Neutrophil (primary cell): ENCODE data around the gene SEBOX.

Experiments
- H3K27ac ChIP-seq: fragments of 200-600 bp; sonication (generic); 2 replicates; pipeline ENCODE4 v1.5.1; 2016; ENCODE audit warnings: mild to moderate bottlenecking, moderate library complexity
- H3K27me3 ChIP-seq: fragments of 200-600 bp; sonication (generic); 2 replicates; pipeline ENCODE4 v1.6.0; 2016; ENCODE audit warnings: mild to moderate bottlenecking
- H3K36me3 ChIP-seq: fragments of 200-600 bp; sonication (generic); 2 replicates; pipeline ENCODE4 v1.5.1; 2017
- H3K4me1 ChIP-seq, 2 experiments: fragments of 200-600 bp in 1 of 2; sonication (generic) in 1 of 2; 1 replicate in 1 of 2; 2 replicates in 1 of 2; pipeline versions ENCODE4 v1.5.1 to v1.6.1; 2013 to 2016; ENCODE audit warnings: low read depth in 1 of 2, low read length in 1 of 2, mild to moderate bottlenecking in 1 of 2, moderate library complexity in 1 of 2; ENCODE audit not compliant: control insufficient read depth in 1 of 2, insufficient read depth in 1 of 2
- H3K4me3 ChIP-seq, 2 experiments: fragments of 200-600 bp in 1 of 2; sonication (generic) in 1 of 2; 1 replicate in 1 of 2; 2 replicates in 1 of 2; pipeline ENCODE4 v1.5.1; 2013 to 2016; ENCODE audit warnings: low read depth in 1 of 2, low read length in 1 of 2, mild to moderate bottlenecking in 1 of 2, moderate library complexity in 1 of 2
- H3K9me3 ChIP-seq: fragments of 200-600 bp; sonication (generic); 2 replicates; pipeline ENCODE4 v1.5.1; 2016
- CTCF ChIP-seq: fragments of 200-600 bp; sonication (generic); IDR thresholded peaks from 2 replicates; pipeline ENCODE4 v1.5.1; 2016; ENCODE audit warnings: antibody characterized with exemption

The SEBOX gene

GRCh38 chr17:28364665-28365363 lies at the start of gene SEBOX:
TSS of gene SEBOX (minus strand) at chr17:28365199. CDS start at chr17:28365151, 48 bp downstream.
- no peak for TF ChIP-seq CTCF
- Histone ChIP-seq H3K27me3 (peaks cover under 1% of the 10 kb centered on the region), H3K27ac (no peak within 1 kb of the TSS), H3K4me3 (no peak within 1 kb of the TSS), H3K9me3 (no peaks in the 10 kb centered on the region), H3K4me1 (no peaks in the 10 kb centered on the region), H3K36me3 (peaks cover 72% of the 10 kb centered on the region)

- H3K4me3 ChIP-seq = no peak overlapping the region
- H3K27ac ChIP-seq = no peak overlapping the region
- TF ChIP-seq CTCF = no peak
- H3K9me3 ChIP-seq = no peaks in the 10 kb centered on the region
- H3K36me3 ChIP-seq = no peaks in the 10 kb centered on the region
- H3K4me1 ChIP-seq = no peaks in the 10 kb centered on the region
- no peaks in the 10 kb centered on the region for H3K27me3 ChIP-seq
Measured at GRCh38 chr17:28413804-28414203, 48.8 kb upstream of the SEBOX start.

GRCh38 chr17:28412099-28412498 lies 47.1 kb upstream of the SEBOX start:
- H3K9me3 ChIP-seq = no peaks in the 10 kb centered on the region
- H3K27me3 ChIP-seq = no peaks in the 10 kb centered on the region
- no peak overlapping the region for H3K27ac ChIP-seq
- no peaks in the 10 kb centered on the region for H3K4me1 ChIP-seq
- H3K36me3 ChIP-seq = no peaks in the 10 kb centered on the region
- TF ChIP-seq CTCF = no peak
- no peak overlapping the region for H3K4me3 ChIP-seq

- H3K27me3 ChIP-seq = peaks cover 21% of the 10 kb centered on the region
- H3K9me3 ChIP-seq = no peaks in the 10 kb centered on the region
- no peak for TF ChIP-seq CTCF
- no peak overlapping the region for H3K27ac ChIP-seq
- no peaks in the 10 kb centered on the region for H3K36me3 ChIP-seq
- no peak overlapping the region for H3K4me3 ChIP-seq
- H3K4me1 ChIP-seq = peaks cover 9 to 18% of the 10 kb centered on the region in 2 experiments
Measured at GRCh38 chr17:28407974-28408306, 42.9 kb upstream of the SEBOX start.

GRCh38 chr17:28407130-28407973 lies 42.4 kb upstream of the SEBOX start:
- H3K36me3 ChIP-seq = no peaks in the 10 kb centered on the region
- H3K4me3 ChIP-seq = no peak overlapping the region
- H3K27ac ChIP-seq = no peak overlapping the region
- peaks cover 9 to 18% of the 10 kb centered on the region in 2 experiments for H3K4me1 ChIP-seq
- peaks cover 21% of the 10 kb centered on the region for H3K27me3 ChIP-seq
- no peak for TF ChIP-seq CTCF
- H3K9me3 ChIP-seq = no peaks in the 10 kb centered on the region
